ENCODE measurements around the gene GNPDA1. TPM values are rescaled to one million over a fixed set of nuclear protein-coding genes. Genes with fewer than 3 reads are reported as not detected.
A peak's percentile ranks its signal among the peaks of the same experiment; 100 is the strongest.

Gene GNPDA1
- total RNA-seq, 1 donor = 56.5 TPM

- Histone ChIP-seq H3K36me3 (ENCODE audit: insufficient read depth, low read length) (peaks cover 52% of the 10 kb centered on the region), H3K4me1 (ENCODE audit: insufficient read depth, low read length) (peaks cover 6% of the 10 kb centered on the region), H2AFZ (ENCODE audit: low read length) (no peak overlapping the region), H3K79me2 (ENCODE audit: insufficient read depth, low read length) (peaks cover 9% of the 10 kb centered on the region), H3K27ac (ENCODE audit: low read depth, low read length) (no peak overlapping the region), H4K20me1 (ENCODE audit: insufficient read depth, low read length) (peaks cover 3% of the 10 kb centered on the region), H3K4me3 (ENCODE audit: insufficient read depth, low read length) (no peak overlapping the region), H3K9me3 (ENCODE audit: low read depth, low read length) (no peaks in the 10 kb centered on the region), H3K4me2 (ENCODE audit: insufficient read depth, low read length) (no peak overlapping the region), H3K27me3 (ENCODE audit: insufficient read depth, low read length) (no peaks in the 10 kb centered on the region)
- TF ChIP-seq, protein P1, sequence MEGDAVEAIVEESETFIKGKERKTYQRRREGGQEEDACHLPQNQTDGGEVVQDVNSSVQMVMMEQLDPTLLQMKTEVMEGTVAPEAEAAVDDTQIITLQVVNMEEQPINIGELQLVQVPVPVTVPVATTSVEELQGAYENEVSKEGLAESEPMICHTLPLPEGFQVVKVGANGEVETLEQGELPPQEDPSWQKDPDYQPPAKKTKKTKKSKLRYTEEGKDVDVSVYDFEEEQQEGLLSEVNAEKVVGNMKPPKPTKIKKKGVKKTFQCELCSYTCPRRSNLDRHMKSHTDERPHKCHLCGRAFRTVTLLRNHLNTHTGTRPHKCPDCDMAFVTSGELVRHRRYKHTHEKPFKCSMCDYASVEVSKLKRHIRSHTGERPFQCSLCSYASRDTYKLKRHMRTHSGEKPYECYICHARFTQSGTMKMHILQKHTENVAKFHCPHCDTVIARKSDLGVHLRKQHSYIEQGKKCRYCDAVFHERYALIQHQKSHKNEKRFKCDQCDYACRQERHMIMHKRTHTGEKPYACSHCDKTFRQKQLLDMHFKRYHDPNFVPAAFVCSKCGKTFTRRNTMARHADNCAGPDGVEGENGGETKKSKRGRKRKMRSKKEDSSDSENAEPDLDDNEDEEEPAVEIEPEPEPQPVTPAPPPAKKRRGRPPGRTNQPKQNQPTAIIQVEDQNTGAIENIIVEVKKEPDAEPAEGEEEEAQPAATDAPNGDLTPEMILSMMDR (IDR thresholded peaks at IDR 0.05; ENCODE audit: extremely low read depth, low read depth, low read length) = no peak
- DNase-seq (ENCODE audit: insufficient read length, low spot score, missing footprints) = no peak
Measured at GRCh38 chr5:142007237-142007544, 5.6 kb downstream of the GNPDA1 start.

DNA sequence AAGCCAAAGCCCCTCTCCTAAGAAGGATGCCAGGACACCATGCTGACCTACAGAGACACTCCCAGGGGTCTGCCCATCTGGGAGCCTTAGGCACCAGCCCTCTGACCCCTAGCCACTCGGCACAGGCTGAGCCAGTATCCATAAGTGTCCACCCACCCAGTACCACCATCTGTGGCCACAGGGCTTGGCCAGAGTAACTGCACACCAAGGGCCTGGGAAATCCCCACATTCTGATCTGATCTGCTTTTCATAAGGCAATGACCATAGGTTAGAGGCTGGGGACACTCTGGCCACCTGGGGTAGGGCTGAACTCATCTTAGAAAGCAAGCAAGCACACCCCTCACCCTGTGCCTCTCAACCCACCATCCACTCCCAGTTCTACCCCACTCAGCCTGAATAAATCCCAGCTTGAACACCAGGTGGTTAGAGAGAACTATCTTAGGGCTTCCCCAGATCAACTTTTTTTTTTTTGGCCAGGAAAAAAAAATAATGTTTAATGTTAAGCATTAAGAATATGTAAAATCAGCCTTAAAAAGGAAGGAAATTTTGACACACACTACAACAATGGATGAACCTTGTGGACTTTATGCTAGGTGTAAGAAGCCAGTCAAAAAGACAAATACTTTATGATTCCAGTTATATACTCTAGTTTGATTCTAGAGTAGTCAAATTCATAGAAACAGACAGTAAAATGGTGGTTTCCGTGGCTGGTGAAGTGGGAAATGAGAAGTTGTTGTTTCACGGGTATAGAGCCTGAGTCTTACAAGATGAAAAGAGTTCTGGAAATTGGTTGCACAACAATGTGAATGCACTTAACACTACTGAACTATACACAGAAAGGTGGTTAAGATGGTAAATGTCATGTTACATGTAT is 6.2 kb downstream of the GNPDA1 start:
- Histone ChIP-seq H3K4me2 (ENCODE audit: insufficient read depth, low read length) (no peak overlapping the region), H2AFZ (ENCODE audit: low read length) (no peak overlapping the region), H3K27me3 (ENCODE audit: insufficient read depth, low read length) (no peaks in the 10 kb centered on the region), H4K20me1 (ENCODE audit: insufficient read depth, low read length) (no peaks in the 10 kb centered on the region), H3K9me3 (ENCODE audit: low read depth, low read length) (no peaks in the 10 kb centered on the region), H3K79me2 (ENCODE audit: insufficient read depth, low read length) (peaks cover 3% of the 10 kb centered on the region), H3K27ac (ENCODE audit: low read depth, low read length) (no peak overlapping the region), H3K4me3 (ENCODE audit: insufficient read depth, low read length) (no peak overlapping the region), H3K36me3 (ENCODE audit: insufficient read depth, low read length) (peaks cover 58% of the 10 kb centered on the region), H3K4me1 (ENCODE audit: insufficient read depth, low read length) (peaks cover under 1% of the 10 kb centered on the region)
- no peak for DNase-seq (ENCODE audit: insufficient read length, low spot score, missing footprints)
- TF ChIP-seq, protein P1 (IDR thresholded peaks at IDR 0.05; ENCODE audit: extremely low read depth, low read depth, low read length) = no peak

DNA sequence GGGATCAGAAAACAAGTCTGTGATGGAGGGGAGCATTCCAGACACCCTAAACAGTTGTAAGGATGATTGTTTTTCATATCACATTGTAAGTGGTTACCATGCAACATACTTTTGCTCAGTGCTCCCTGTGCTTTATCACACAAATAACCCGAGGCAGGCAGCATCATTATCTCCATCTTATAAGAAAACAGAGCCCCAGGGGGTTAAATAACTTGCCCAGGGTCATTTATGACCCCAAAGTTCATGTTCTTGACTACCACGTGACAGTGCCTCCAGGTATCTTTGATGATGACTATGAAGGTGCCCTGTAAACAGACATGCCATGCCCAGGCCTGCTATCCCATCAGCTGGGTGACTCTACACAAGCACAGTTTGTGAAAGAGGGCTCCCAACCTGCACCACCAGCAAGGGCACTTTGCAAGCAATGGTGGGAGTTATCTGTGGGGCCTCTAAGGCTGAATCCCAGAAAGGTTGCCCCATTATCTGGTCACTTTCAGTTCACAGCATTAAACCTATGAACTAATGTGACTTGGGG is 9.5 kb downstream of the GNPDA1 start:
- H3K79me2 ChIP-seq (ENCODE audit: insufficient read depth, low read length) = no peaks in the 10 kb centered on the region
- no peak overlapping the region for H2AFZ ChIP-seq (ENCODE audit: low read length)
- no peak for DNase-seq (ENCODE audit: insufficient read length, low spot score, missing footprints)
- TF ChIP-seq, protein P1 (IDR thresholded peaks at IDR 0.05; ENCODE audit: extremely low read depth, low read depth, low read length) = no peak
- H3K9me3 ChIP-seq (ENCODE audit: low read depth, low read length) = no peaks in the 10 kb centered on the region
- H3K4me3 ChIP-seq (ENCODE audit: insufficient read depth, low read length) = no peak overlapping the region
- no peaks in the 10 kb centered on the region for H3K27me3 ChIP-seq (ENCODE audit: insufficient read depth, low read length)
- H3K4me2 ChIP-seq (ENCODE audit: insufficient read depth, low read length) = no peak overlapping the region
- H3K36me3 ChIP-seq (ENCODE audit: insufficient read depth, low read length) = peaks cover 62% of the 10 kb centered on the region
- H4K20me1 ChIP-seq (ENCODE audit: insufficient read depth, low read length) = peaks cover 2% of the 10 kb centered on the region
- no peaks in the 10 kb centered on the region for H3K4me1 ChIP-seq (ENCODE audit: insufficient read depth, low read length)
- H3K27ac ChIP-seq (ENCODE audit: low read depth, low read length) = no peak overlapping the region

GRCh38 chr5:142000704-142001484 is 11.9 kb downstream of the GNPDA1 start:
- peaks cover 50% of the 10 kb centered on the region for H3K36me3 ChIP-seq (ENCODE audit: insufficient read depth, low read length)
- H3K9me3 ChIP-seq (ENCODE audit: low read depth, low read length) = no peaks in the 10 kb centered on the region
- DNase-seq (ENCODE audit: insufficient read length, low spot score, missing footprints) = peak; percentile 80
- TF ChIP-seq, protein P1 (IDR thresholded peaks at IDR 0.05; ENCODE audit: extremely low read depth, low read depth, low read length) = peak; percentile 44
- H4K20me1 ChIP-seq (ENCODE audit: insufficient read depth, low read length) = peaks cover 2% of the 10 kb centered on the region
- no peak overlapping the region for H3K4me3 ChIP-seq (ENCODE audit: insufficient read depth, low read length)
- H3K4me1 ChIP-seq (ENCODE audit: insufficient read depth, low read length) = no peaks in the 10 kb centered on the region
- H3K4me2 ChIP-seq (ENCODE audit: insufficient read depth, low read length) = no peak overlapping the region
- peak overlapping the region; percentile 26 for H3K27ac ChIP-seq (ENCODE audit: low read depth, low read length)
- H3K27me3 ChIP-seq (ENCODE audit: insufficient read depth, low read length) = no peaks in the 10 kb centered on the region
- no peaks in the 10 kb centered on the region for H3K79me2 ChIP-seq (ENCODE audit: insufficient read depth, low read length)
- no peak overlapping the region for H2AFZ ChIP-seq (ENCODE audit: low read length)

All from osteoblast (primary cell).